NT2/D1 (cell line): ENCODE measurements around the gene ARSI.

Experiments used
- SUZ12 ChIP-seq: IDR thresholded peaks from 2 replicates; pipeline ENCODE4 v1.6.1; 2011; ENCODE audit not compliant: insufficient read length, insufficient read depth; ENCODE audit errors: extremely low read depth
- YY1 ChIP-seq: IDR thresholded peaks from 2 replicates; pipeline ENCODE4 v1.6.1; 2011; ENCODE audit not compliant: insufficient read length, insufficient read depth
- ZNF274 ChIP-seq: IDR thresholded peaks from 2 replicates; pipeline ENCODE4 v1.6.1; 2011; ENCODE audit warnings: mild to moderate bottlenecking, low read depth, low read length

DNA sequence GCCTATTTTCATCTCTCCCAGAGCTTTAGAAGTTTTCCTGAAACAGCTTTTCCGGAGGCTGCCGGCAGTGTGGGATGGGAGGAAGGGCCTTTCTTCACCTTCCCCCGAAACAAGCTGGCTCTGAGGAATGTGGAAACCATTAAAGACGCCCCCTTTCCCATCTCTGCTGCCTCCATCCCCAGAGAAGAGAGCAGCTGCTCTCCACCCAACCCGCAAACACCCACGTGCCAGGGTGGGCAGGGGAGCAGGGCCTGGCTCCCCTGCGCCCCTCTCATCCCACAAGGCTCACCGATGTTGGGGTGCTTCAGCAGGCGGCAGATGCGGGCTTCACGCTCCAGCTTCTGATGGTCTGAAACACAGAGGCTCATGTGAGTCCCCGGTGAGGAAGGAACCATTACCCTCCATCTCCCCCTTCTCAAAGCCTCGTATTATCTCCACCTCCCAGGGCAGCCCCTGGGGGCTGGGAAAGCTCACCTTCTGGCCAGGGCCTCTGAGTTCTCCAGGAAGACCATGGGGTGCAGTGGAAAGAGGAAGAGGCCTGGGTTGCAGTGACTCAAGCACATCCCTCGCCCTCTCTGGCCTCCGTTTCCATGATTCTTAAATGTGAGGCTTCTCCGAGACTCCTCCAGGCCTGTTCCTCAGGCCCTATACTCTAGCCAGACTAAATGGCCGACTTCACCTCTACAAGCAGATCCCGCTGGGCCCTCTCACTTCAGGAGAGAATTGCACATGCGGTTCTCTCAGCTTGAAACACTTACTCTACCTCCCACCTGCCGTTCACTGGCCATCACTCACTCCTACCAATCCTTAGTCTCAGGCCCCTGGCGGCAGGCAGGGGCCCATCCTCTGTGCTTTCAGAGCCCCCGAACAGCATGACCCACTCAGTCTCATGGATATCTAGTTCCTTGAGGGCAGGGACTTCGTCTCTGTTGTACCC is 37.8 kb downstream of the ARSI start:
- no peak for TF ChIP-seq ZNF274
- no peak for TF ChIP-seq SUZ12
- TF ChIP-seq YY1: no peak
